Panc1 (cell line): Measurements from ENCODE around the gene ZNG1F. TPM values are rescaled to one million over a fixed set of nuclear protein-coding genes. Genes with fewer than 3 reads are reported as not detected.
"Not testable (repeated sequence)": the region's sequence is repeated elsewhere in the genome, so short reads cannot be mapped to it uniquely, and the experiment has no call there.

ENCODE experiments used
- ATAC-seq: fragments of 200-7000 bp; cut with Tn5 transposase; 2 replicates; pipeline ENCODE4 v1.9.1; 2020; ENCODE audit warnings: mild to moderate bottlenecking, moderate library complexity
- BruUV-seq: library from RNA; stranded (reverse); fragments of 400-500 nt; replicated peaks from 2 replicates; lab custom pipeline; 2021; lab: Mats Ljungman, UMichigan
- CTCF ChIA-PET: fragments of 300-600 bp; sonication (Branson Sonifier 250); formaldehyde crosslinking; loops from one replicate; lab custom pipeline; 2022; ENCODE audit warnings: antibody characterized with exemption; lab: Charles Lee
- POLR2A ChIA-PET: fragments of 300-600 bp; sonication (Branson Sonifier 250); formaldehyde crosslinking; loops from one replicate; lab custom pipeline; 2022; ENCODE audit warnings: antibody characterized with exemption; lab: Charles Lee
- DNase-seq: peaks from one replicate; pipeline ENCODE4 v3.0.0-alpha.2; 2010; ENCODE audit warnings: low read depth, low spot score
- H3K27ac ChIP-seq: 2 replicates; pipeline ENCODE4 v1.5.1; 2011; ENCODE audit warnings: mild to moderate bottlenecking, low read length, inconsistent platforms
- H3K27me3 ChIP-seq: fragments of 200-500 bp; sonication (Bioruptor generic); 2 replicates; pipeline ENCODE4 v1.6.0; 2014; ENCODE audit warnings: low read length, inconsistent platforms; ENCODE audit not compliant: control insufficient read depth, insufficient read depth
- H3K36me3 ChIP-seq: fragments of 200-500 bp; sonication (Bioruptor generic); 2 replicates; pipeline ENCODE4 v1.5.1; 2014; ENCODE audit warnings: inconsistent platforms, mild to moderate bottlenecking, low read length, moderate library complexity; ENCODE audit not compliant: control insufficient read depth, insufficient read depth
- H3K4me1 ChIP-seq: 2 replicates; pipeline ENCODE4 v1.5.1; 2011; ENCODE audit warnings: inconsistent platforms, mild to moderate bottlenecking, low read length, moderate library complexity; ENCODE audit not compliant: control insufficient read depth, insufficient read depth
- H3K4me3 ChIP-seq, 2 experiments: 2 replicates each; pipeline ENCODE4 v1.5.1; 2011 to 2012; ENCODE audit warnings: low read depth in 2 of 2, low read length in 2 of 2, mild to moderate bottlenecking in 2 of 2, inconsistent platforms in 1 of 2, moderate library complexity in 1 of 2
- H3K9me3 ChIP-seq: fragments of 200-500 bp; sonication (Bioruptor generic); 2 replicates; pipeline ENCODE4 v1.5.1; 2014; ENCODE audit warnings: low read depth, mild to moderate bottlenecking, inconsistent platforms, low read length, moderate library complexity; ENCODE audit not compliant: control insufficient read depth, insufficient read depth
- in situ Hi-C: cut with HindIII; loops from 2 replicates; pipeline ENCODE4 v1.10.0; 2016; ENCODE audit warnings: low sequenced_read_pairs, low pct_unique_long_range_greater_than_20kb
- intact Hi-C: fragments of 100-400 bp; cut with micrococcal nuclease; formaldehyde crosslinking; loops from one replicate; pipeline ENCODE4 v1.10.0; 2022; ENCODE audit not compliant: unreplicated experiment
- total RNA-seq: library from RNA; stranded (reverse); gene quantifications from one replicate; pipeline ENCODE4 v1.2.1, GENCODE V29; 2021; ENCODE audit not compliant: unreplicated experiment

ZNG1F gene
- total RNA-seq, 1 experiment from 2014 or later = 5.1 TPM

DNA sequence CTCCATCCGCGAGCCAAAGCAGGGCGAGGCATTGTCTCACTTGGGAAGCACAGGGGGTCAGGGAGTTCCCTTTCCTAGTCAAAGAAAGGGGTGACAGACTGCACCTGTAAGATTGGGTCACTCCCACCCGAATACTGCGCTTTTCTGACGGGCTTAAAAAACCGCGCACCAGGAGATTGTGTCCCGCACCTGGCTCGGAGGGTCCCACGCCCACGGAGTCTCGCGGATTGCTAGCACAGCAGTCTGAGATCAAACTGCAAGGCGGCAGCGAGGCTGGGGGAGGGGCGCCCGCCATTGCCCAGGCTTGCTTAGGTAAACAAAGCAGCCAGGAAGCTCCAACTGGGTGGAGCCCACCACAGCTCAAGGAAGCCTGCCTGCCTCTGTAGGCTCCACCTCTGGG is 39.0 kb downstream of the ZNG1F start:
- H3K4me1 ChIP-seq, H3K9me3 ChIP-seq, ATAC-seq, H3K27ac ChIP-seq, DNase-seq, H3K4me3 ChIP-seq, in situ Hi-C loops, POLR2A ChIA-PET, intact Hi-C loops, H3K27me3 ChIP-seq, CTCF ChIA-PET, BruUV-seq, H3K36me3 ChIP-seq: not testable (repeated sequence)

DNA sequence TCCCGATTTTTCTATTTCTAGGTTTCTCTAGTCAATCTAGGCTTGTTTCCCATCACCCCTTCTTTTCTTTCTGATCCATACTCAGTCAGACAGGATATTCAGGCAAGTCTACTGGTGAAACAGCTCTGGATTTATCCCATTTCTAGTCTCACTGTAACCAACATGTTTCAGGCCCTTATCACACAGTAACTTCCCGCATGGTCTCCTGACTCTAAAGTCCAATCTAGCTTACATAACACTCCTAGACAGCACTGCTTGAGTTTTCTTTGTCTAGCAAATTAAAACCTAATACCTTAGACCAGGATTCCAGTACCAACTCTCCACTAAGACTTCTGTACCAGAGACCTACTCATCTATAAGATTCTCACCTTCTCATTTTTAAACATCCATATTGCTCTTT is 47.2 kb downstream of the ZNG1F start:
- ATAC-seq, in situ Hi-C loops, BruUV-seq, POLR2A ChIA-PET, H3K36me3 ChIP-seq, H3K9me3 ChIP-seq, H3K4me1 ChIP-seq, H3K4me3 ChIP-seq, H3K27me3 ChIP-seq, DNase-seq, CTCF ChIA-PET, intact Hi-C loops, H3K27ac ChIP-seq: not testable (repeated sequence)

DNA sequence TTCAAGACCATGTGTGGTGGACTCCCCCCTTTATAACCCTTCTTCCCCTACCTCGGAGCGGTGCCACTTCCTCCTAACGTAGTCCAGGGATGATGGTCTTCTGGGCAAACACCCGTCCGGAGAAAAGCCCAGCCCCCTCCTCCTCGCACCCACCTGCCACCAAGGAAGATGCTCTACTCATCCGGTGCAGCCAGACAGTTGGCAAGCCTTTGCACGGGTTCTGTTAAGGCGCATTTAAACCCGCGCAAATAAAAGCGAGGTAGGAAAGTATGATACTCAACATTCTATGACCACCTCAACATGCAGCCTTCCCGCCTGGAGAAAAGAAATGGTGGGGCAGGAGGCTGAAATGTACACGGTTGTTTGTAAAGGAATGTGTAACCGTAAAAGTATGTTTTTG is 60.5 kb downstream of the ZNG1F start, which contains the start of gene FOXD4L6:
Gene FOXD4L6 (minus strand): TSS at position 101 of the 400 bp plus-strand sequence. CDS start 298 bp downstream, outside the sequence.
- H3K27me3 ChIP-seq, DNase-seq, POLR2A ChIA-PET, CTCF ChIA-PET, intact Hi-C loops, H3K4me1 ChIP-seq, H3K9me3 ChIP-seq, H3K27ac ChIP-seq, H3K36me3 ChIP-seq, BruUV-seq, in situ Hi-C loops, H3K4me3 ChIP-seq, ATAC-seq: not testable (repeated sequence)

DNA sequence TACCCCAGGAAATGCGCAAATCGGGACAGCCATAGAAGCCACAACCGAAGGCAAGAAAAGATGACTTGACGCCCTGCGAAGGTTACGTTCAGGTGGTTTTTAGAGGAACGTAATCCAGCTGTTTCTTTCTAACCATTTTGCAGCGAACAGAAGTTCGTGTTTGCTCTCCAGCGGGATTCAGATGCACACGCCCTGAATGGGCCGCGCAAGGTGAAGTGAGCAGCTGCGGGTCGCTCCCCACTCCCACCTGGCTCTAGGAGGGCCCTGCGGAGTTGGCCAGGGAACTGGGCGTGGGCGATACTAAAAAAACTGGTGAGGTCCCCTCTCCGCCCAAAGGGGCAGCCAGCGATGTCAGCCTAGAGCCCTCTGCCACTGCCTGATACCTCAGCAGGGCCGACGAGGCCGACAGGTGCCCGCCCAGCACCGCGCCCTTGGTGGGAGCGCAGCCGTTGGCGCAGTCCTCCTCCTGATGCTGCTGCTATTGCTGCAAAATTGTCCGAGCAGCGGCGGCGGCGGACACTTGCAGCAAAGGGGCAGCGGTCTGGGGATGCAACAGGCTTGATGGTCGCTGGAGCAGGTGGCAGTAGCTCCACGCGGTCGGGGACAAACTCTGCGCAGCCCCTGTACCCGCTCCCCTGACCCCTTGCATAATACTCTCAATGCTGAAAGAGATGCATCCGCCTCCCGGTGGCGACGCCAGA is 62.2 kb downstream of the ZNG1F start:
- POLR2A ChIA-PET, ATAC-seq: not testable (repeated sequence)

DNA sequence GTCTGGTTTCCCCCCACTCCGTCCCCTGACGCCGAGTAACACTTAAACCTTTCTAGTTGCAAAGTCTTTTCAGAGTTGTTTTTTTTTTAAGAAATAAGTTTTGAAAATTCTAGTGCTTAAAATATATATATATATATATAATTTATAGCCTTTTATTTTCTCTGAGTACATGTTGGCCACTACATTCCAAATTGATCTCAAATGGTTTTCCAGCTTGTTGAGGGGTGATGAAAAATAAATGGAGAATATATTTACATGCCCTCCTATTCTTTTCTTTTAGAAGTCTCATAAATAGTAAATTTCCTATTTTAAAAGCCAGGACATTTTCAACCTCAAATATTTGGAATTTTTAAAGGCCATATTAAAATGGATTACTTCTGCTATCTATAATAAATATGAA is 63.2 kb downstream of the ZNG1F start:
- H3K27me3 ChIP-seq, DNase-seq, ATAC-seq, BruUV-seq, H3K9me3 ChIP-seq, in situ Hi-C loops, CTCF ChIA-PET, POLR2A ChIA-PET, H3K27ac ChIP-seq, intact Hi-C loops, H3K4me1 ChIP-seq, H3K4me3 ChIP-seq, H3K36me3 ChIP-seq: not testable (repeated sequence)

More for the DNA sequence above, 62.2 kb downstream of the ZNG1F start:
- BruUV-seq, H3K27ac ChIP-seq, DNase-seq, in situ Hi-C loops, intact Hi-C loops, H3K27me3 ChIP-seq, H3K4me1 ChIP-seq, H3K36me3 ChIP-seq, H3K9me3 ChIP-seq, H3K4me3 ChIP-seq, CTCF ChIA-PET: not testable (repeated sequence)

DNA sequence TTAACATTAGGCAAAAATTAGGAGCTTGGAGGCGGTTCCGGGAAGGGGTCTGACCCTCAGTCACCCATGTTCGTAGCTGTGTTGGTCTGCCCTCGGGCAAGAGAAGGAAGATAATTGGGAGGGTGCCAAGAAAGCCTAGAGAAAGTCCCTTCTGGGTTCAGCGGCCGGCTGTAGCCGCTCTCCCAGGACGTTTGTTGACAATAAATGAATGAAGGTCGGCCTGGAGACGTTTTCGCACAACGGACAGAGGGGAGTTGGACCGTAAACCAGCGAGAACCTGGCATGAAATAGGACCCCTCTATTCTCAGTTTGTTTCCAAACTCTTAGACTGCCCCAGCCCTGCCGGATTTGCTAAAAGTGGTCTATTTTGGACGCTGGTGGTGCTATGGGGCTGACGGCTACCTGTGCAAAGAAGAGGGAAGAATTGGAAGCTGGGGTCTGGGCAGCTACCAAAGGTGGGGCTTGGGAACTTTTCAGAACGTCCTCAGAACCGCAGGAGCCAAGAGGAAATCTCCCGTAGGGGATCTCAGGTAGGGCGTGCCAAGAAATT is 63.9 kb downstream of the ZNG1F start:
- CTCF ChIA-PET, H3K4me1 ChIP-seq, intact Hi-C loops, H3K4me3 ChIP-seq, H3K27ac ChIP-seq, H3K36me3 ChIP-seq, ATAC-seq, POLR2A ChIA-PET, H3K9me3 ChIP-seq, BruUV-seq, H3K27me3 ChIP-seq, DNase-seq, in situ Hi-C loops: not testable (repeated sequence)

DNA sequence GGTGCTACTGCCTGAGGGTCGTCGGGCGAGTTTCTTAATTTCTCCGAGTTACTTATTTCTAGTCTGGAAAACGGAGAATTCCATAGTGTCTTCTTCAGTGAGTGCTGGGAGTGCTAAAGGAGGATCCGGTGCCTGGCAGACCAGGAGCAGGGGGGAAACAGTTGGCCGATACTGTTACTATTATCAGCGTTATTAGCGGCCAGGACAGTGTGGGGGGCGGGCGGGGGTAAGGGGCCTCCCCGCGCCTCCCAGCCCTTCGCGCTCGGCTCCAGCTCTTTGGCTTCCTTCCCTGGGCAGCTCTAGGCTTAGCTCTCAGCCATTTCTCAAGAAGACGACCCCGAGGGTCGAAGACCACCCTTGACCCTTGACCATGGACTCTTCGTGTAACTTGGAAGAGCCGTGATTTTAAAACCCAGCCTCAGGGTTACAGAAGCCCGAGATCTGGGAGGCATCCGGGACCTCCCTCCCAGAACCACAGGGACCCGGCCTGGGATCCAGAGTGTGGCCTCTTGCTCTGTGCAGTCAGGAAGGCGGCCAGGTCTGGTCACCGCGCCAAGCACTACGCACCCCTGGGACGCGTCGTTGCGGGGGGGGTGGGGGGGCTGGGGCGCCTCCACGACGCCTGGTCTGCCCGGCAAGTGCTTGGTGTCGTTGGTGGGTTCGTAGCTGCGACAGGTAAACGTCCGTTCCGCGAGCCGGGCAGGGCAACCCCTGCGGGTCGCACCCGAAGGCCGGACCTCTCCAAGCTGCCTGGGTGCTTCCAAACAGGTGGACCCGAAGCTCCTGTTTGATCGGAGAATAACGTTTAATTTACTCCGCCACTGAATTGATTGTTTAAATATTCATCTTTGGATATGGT is 64.6 kb downstream of the ZNG1F start:
- BruUV-seq, CTCF ChIA-PET, H3K9me3 ChIP-seq, intact Hi-C loops, H3K27me3 ChIP-seq, H3K4me3 ChIP-seq, DNase-seq, in situ Hi-C loops, H3K36me3 ChIP-seq, H3K4me1 ChIP-seq, POLR2A ChIA-PET, H3K27ac ChIP-seq: not testable (repeated sequence)
- ATAC-seq = 0 out of 2 replicates have a peak, but pooled peaks have one; percentile 26
